Upper lobe of left lung (tissue), 6 donors: Measurements from ENCODE around the gene CELF1. TPM values are rescaled to one million over a fixed set of nuclear protein-coding genes. Genes with fewer than 3 reads are reported as not detected.

Experiments
- ATAC-seq, 2 donors: fragments of 200-7000 bp; cut with Tn5 transposase; one replicate each; pipeline ENCODE4 v1.9.1; 2022; ENCODE audit warnings: mild to moderate bottlenecking in 2 of 2, moderate library complexity in 2 of 2; ENCODE audit not compliant: low FRiP score in 2 of 2
- DNase-seq, 2 donors: peaks; one replicate each; pipeline ENCODE4 v3.0.0-alpha.2; 2019 to 2020
- H3K27ac ChIP-seq, 4 donors: fragments of 200-600 bp; sonication (generic); one replicate each; pipeline ENCODE4 v1.5.1; 2016 to 2019
- H3K27me3 ChIP-seq, 4 donors: fragments of 200-600 bp; sonication (generic); one replicate each; pipeline ENCODE4 v1.5.1; 2017 to 2019
- H3K36me3 ChIP-seq, 4 donors: fragments of 200-600 bp; sonication (generic); one replicate each; pipeline ENCODE4 v1.5.1; 2016 to 2019
- H3K4me1 ChIP-seq, 4 donors: fragments of 200-600 bp; sonication (generic); one replicate each; pipeline ENCODE4 v1.5.1; 2018 to 2019
- H3K4me3 ChIP-seq, 4 donors: fragments of 200-600 bp; sonication (generic); one replicate each; pipeline ENCODE4 v1.5.1; 2017 to 2019; ENCODE audit warnings: mild to moderate bottlenecking in 2 of 4, moderate library complexity in 1 of 4
- H3K9me3 ChIP-seq, 4 donors: fragments of 200-600 bp; sonication (generic); one replicate each; pipeline ENCODE4 v1.5.1; 2018 to 2019
- CTCF ChIP-seq, 6 experiments: fragments of 450-650 bp in 4 of 6; fragments of 200-600 bp in 2 of 6; sonication (generic) in 2 of 6; IDR thresholded peaks; one replicate each; pipeline ENCODE4 v1.5.1; 2016 to 2019; ENCODE audit warnings: antibody characterized with exemption in 6 of 6
- EP300 ChIP-seq, 4 donors: sonication (generic); formaldehyde crosslinking; IDR thresholded peaks; one replicate each; pipeline ENCODE4 v1.5.1; 2017; ENCODE audit warnings: antibody characterized with exemption in 4 of 4, control low read depth in 2 of 4
- POLR2A ChIP-seq, 4 donors: fragments of 450-650 bp; IDR thresholded peaks; one replicate each; pipeline ENCODE4 v1.5.1; 2016 to 2017; ENCODE audit warnings: antibody characterized with exemption in 4 of 4, mild to moderate bottlenecking in 2 of 4
- POLR2AphosphoS5 ChIP-seq, 2 donors: sonication (generic); formaldehyde crosslinking; IDR thresholded peaks; one replicate each; pipeline ENCODE4 v1.5.1; 2017; ENCODE audit warnings: antibody characterized with exemption in 2 of 2
- WGBS, 2 donors: methylation state at CpG; one replicate each; pipeline ENCODE4 v1.1.5; 2017 to 2018; 5-methylcytosine and 5-hydroxymethylcytosine counted together
- total RNA-seq, 6 donors: library from RNA; depleted of rRNA in 4 of 6; stranded (reverse); fragments of >200 nt in 4 of 6; gene quantifications; one replicate each; pipeline versions ENCODE4 v1.1.0 to v1.2.1, GENCODE V29; 2016 to 2021
- donor health status: DM: no; HTN: no; CAD: no; lungs with moderate emphysema.
- donor health status: DM: no; HTN: yes; CAD: no; lungs with severe emphysema.

The CELF1 gene
- total RNA-seq, 6 donors from 2014 or later: 82.7 to 194 (median 113) TPM

DNA sequence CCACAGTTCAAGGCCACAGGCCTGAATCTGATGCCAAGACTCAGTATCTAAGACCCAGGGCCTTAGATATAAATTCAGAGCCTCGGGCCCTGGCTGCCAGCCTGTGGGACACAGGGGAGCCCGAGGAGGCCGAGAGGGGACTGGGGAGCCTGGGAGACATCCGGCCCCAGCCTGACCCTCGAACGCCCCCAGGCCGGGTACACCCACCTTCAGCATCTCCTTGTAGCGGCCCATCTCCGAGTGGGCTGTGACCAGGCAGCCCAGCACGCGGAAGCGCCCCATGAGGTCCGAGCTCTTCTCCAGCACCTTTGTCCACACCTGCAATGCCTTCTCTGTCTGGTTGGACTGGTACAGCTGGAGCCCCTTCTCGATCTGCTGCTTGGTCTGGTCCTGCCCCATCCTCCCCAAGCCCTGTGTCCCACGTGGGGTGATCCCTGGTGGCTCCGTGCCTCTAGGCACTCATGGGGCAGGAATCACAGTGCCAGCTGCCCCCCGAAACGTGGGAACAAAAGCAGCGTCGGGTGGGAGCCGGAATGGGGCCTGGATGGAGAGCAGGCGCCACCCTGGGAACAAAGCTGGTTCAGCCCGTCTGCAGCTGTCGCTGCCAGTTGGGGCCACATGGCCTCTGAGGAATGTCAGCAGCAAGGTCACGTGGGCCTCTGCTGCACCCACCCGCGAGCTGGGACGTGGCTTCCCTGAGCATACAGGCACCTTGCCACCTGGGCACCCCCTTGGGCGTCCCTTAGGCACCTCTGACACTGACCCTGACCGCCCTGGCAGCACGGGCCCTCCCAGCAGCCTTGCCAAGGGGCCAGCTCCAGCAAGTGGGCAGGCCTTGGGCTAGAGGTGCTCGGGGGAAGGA, 104.1 kb downstream of the CELF1 start, which contains the start of gene RAPSN:
RAPSN (minus strand) TSS at position 571 of the 862 bp plus-strand sequence; CDS start at position 399, 172 bp downstream.
- DNase-seq: peak in 1 of 2 donors; percentile 75
- Histone ChIP-seq H3K4me3 (no peak within 1 kb of the TSS), H3K36me3 (no peaks in the 10 kb centered on the region), H3K27ac (no peak within 1 kb of the TSS), H3K27me3 (no peaks in the 10 kb centered on the region), H3K4me1 (no peaks in the 10 kb centered on the region), H3K9me3 (no peaks in the 10 kb centered on the region)
- TF ChIP-seq POLR2AphosphoS5 (IDR thresholded peaks at IDR 0.05): no peak
- TF ChIP-seq EP300 (IDR thresholded peaks at IDR 0.05): no peak
- TF ChIP-seq POLR2A (IDR thresholded peaks at IDR 0.05): no peak
- TF ChIP-seq CTCF (IDR thresholded peaks at IDR 0.05): no peak
- WGBS, 2 donors: 78 to 87% methylated on average over 10 to 31 of the region's 32 CpGs
- ATAC-seq: no peak

- ATAC-seq (peak in 1 of 2 donors; percentile 24), DNase-seq (peak in 1 of 2 donors; percentile 60)
- H3K4me3 ChIP-seq: no peak overlapping the region
- WGBS, 2 donors: 73% methylated on average over 3 of the region's 12 CpGs; no CpG with 5 or more reads in 1 of the 2 donors
- no peaks in the 10 kb centered on the region for H3K27me3 ChIP-seq
- H3K27ac ChIP-seq: no peak overlapping the region
- no peaks in the 10 kb centered on the region for H3K36me3 ChIP-seq
- no peaks in the 10 kb centered on the region for H3K4me1 ChIP-seq
- TF ChIP-seq POLR2AphosphoS5 (IDR thresholded peaks at IDR 0.05) (no peak), POLR2A (IDR thresholded peaks at IDR 0.05) (no peak)
- H3K9me3 ChIP-seq: no peaks in the 10 kb centered on the region
Observed at GRCh38 chr11:47447906-47448305, 105.0 kb downstream of the CELF1 start.

DNA sequence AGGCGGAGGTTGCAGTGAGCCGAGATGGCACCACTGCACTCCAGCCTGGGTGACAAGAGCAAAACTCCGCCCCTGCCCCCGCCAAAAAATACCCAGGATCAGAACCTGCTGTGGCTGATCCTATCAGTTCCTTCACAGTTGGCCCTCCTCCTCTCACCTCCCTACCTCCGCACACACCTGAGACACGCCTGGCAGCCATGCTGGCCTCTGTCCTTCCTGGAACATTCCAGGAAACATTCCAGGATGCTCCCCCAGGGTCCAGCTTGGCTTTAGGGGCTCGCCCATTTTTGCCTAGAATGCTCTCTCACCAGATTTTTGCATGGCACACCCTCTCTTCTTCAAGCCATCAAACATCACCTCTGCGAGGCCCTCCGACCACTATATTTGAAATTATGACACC, 106.1 kb downstream of the CELF1 start:
- Histone ChIP-seq H3K27me3 (no peaks in the 10 kb centered on the region), H3K4me3 (no peak overlapping the region), H3K27ac (no peak overlapping the region), H3K9me3 (no peaks in the 10 kb centered on the region), H3K36me3 (no peaks in the 10 kb centered on the region), H3K4me1 (no peaks in the 10 kb centered on the region)
- TF ChIP-seq CTCF (IDR thresholded peaks at IDR 0.05) (no peak), EP300 (IDR thresholded peaks at IDR 0.05) (no peak), POLR2AphosphoS5 (IDR thresholded peaks at IDR 0.05) (no peak), POLR2A (IDR thresholded peaks at IDR 0.05) (no peak)
- DNase-seq (no peak), ATAC-seq (no peak)
- WGBS, 2 donors: 92 to 93% methylated on average over 9 of the region's 9 CpGs

DNA sequence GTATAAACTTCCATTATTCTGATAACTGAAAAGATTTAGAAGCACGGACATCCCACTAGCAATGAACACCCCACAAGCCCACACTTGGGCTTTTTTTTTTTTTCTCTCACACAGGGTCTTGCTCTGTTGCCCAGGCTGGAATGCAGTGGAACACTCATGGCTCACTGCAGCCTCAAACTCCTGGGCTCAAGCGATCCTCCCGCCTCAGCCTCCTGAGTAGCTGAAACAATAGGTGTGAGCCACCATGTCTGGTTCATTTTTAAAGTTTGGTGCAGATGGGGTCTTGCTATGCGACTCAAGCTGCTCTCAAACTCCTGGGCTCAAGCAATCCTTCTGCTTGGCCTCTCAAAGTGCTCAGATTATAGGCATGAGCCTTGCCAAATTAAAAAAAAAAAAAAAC, 107.1 kb downstream of the CELF1 start:
- no peak for ATAC-seq
- no peak for TF ChIP-seq EP300 (IDR thresholded peaks at IDR 0.05)
- TF ChIP-seq POLR2AphosphoS5 (IDR thresholded peaks at IDR 0.05): no peak
- TF ChIP-seq CTCF (IDR thresholded peaks at IDR 0.05): no peak
- no peak for TF ChIP-seq POLR2A (IDR thresholded peaks at IDR 0.05)

DNA sequence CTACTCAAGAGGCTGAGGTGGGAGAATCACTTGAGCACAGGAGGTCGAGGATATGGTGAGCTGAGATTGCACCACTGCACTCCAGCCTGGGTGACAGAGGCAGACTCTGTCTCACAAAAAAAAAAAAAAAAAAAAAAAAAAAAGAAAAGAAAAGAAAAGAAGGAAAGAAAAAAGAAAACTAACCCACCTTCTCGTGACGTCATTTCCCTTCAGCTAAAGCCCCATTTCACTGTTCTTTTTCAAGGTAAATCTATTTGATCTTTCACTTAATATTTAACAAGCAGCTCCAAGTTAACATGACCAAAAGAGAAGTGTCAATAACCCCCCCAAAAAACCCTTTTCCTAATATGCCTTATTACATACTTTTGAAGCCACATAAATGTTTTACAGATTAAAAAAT, 109.1 kb downstream of the CELF1 start:
- Histone ChIP-seq H3K27ac (no peak overlapping the region), H3K4me1 (no peaks in the 10 kb centered on the region), H3K27me3 (no peaks in the 10 kb centered on the region), H3K36me3 (no peaks in the 10 kb centered on the region), H3K9me3 (no peaks in the 10 kb centered on the region), H3K4me3 (no peak overlapping the region)
- 71 to 73% methylated on average over 3 of the region's 3 CpGs for WGBS, 2 donors
- DNase-seq (no peak), ATAC-seq (no peak)
- no peak for TF ChIP-seq EP300 (IDR thresholded peaks at IDR 0.05)
- no peak for TF ChIP-seq POLR2AphosphoS5 (IDR thresholded peaks at IDR 0.05)
- no peak for TF ChIP-seq CTCF (IDR thresholded peaks at IDR 0.05)
- TF ChIP-seq POLR2A (IDR thresholded peaks at IDR 0.05): no peak

More for the DNA sequence above, 107.1 kb downstream of the CELF1 start:
- no peak for DNase-seq
- Histone ChIP-seq H3K4me1 (no peaks in the 10 kb centered on the region), H3K9me3 (no peaks in the 10 kb centered on the region), H3K27me3 (no peaks in the 10 kb centered on the region), H3K4me3 (no peak overlapping the region), H3K27ac (no peak overlapping the region), H3K36me3 (no peaks in the 10 kb centered on the region)
- 89 to 95% methylated on average over 3 to 4 of the region's 4 CpGs for WGBS, 2 donors
